ENCODE data around the gene GPR26. TPM values are rescaled to one million over a fixed set of nuclear protein-coding genes. Genes with fewer than 3 reads are reported as not detected.

The GPR26 gene
- polyA plus RNA-seq, 6 donors from 2014 or later: not detected

DNA sequence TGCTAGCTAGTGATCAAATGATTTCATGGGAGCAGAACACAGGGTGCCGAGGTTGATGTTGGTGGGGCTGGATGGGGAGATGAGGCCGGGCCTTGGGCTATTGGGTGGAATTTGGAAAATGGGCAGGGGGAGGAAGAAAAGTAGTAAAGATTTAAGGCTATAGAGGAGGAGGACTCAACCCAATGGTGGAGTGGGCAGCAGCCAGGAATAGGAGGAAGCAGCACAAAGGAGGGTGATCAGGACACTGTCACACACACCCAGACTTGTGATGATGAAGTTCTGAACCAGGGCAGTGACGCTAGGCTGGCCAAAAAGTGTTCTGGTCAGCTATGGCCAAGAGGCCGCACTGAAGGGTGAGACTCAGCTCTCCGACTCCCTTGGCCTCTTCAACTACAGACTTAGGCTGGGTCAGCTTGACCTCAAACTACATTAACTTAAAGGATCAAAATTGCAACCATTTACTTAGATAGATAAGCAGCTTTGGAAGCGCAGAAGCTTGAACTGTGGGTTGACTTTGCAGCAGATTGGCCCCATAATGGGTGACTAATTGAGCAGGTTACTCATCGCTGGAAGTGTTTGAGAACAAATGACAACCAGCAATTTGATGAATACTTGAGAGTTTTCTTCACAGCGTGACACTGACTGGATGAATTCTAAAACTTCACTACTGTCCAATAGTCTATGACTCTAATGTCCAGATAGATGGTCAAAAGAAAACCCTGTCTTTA lies 29.4 kb upstream of the GPR26 start:
- H3K9me3 Mint-ChIP-seq: peaks cover 0 to 6% (median 3%) of the 10 kb centered on the region in 7 donors

DNA sequence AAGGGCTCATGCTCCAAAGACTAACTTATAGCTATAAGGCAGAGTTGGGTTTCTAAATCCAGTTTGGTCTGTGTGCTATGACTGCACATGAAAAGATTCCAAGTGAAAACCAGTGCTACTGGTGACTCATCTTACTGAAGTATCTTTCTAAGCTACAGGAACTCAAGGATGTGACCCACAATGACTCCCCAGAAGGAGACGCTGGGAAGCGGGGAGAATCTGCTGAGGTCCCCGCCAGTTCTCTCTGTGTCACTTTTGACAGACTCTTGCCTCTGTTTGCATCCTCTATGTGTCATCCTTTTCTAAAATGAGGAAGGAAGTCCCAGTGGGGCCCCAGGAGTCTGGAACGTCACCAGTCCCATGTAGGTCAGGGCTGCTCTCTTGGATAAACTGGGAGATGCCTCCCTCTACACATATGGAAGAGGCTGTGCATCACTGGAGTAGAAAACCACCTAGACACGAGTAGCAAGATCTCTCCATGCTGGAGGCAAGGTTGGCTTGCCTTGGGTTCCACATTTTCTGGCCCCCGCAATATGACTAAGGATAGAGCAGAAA lies 28.8 kb upstream of the GPR26 start:
- Mint-ChIP-seq H3K4me3 (no peak overlapping the region), H3K36me3 (no peaks in the 10 kb centered on the region), H3K9me3 (peaks cover 0 to 6% (median 3%) of the 10 kb centered on the region in 7 donors), H3K27me3 (peaks cover 19 to 52% (median 51%) of the 10 kb centered on the region in 3 donors), H3K27ac (no peak overlapping the region), H3K4me1 (no peaks in the 10 kb centered on the region)
- no peak for DNase-seq
- no peak for ATAC-seq (ENCODE audit: low read depth in 2 of 2)

More for the DNA sequence above, 29.4 kb upstream of the GPR26 start:
- H3K36me3 Mint-ChIP-seq: no peaks in the 10 kb centered on the region
- H3K27me3 Mint-ChIP-seq: peaks cover 17 to 53% (median 51%) of the 10 kb centered on the region in 3 donors
- DNase-seq (no peak), ATAC-seq (ENCODE audit: low read depth in 2 of 2) (no peak)
- H3K4me3 Mint-ChIP-seq: no peak overlapping the region
- H3K4me1 Mint-ChIP-seq: no peaks in the 10 kb centered on the region
- H3K27ac Mint-ChIP-seq: peak overlapping the region in 1 of 6 donors; percentile 43

DNA sequence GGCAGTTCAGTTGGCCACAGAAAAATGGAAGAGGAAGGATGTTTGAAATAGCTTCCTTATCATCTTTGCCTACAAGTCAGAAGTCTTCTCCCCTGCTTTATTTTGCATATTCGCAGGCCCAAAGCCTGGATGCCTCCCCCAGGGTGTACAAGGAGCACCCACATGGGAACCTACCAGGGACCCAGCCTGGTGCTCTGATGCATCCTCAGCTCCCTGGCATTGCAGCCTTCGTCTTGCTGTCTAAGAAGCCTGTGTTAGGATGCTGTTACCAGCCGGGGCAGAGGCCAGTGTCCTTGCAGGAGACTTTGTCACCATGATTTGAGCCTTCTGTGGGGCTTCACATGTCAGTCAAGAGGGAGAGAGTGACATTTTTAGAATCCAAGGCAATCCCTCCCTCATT lies 27.0 kb upstream of the GPR26 start:
- H3K4me1 Mint-ChIP-seq: no peaks in the 10 kb centered on the region
- peaks cover 0 to 4% (median 0%) of the 10 kb centered on the region in 7 donors for H3K9me3 Mint-ChIP-seq
- ATAC-seq (ENCODE audit: low read depth in 2 of 2): no peak
- H3K36me3 Mint-ChIP-seq: no peaks in the 10 kb centered on the region
- H3K27ac Mint-ChIP-seq: no peak overlapping the region
- H3K4me3 Mint-ChIP-seq: no peak overlapping the region
- peaks cover 15 to 48% (median 42%) of the 10 kb centered on the region in 3 donors for H3K27me3 Mint-ChIP-seq
- no peak for DNase-seq

DNA sequence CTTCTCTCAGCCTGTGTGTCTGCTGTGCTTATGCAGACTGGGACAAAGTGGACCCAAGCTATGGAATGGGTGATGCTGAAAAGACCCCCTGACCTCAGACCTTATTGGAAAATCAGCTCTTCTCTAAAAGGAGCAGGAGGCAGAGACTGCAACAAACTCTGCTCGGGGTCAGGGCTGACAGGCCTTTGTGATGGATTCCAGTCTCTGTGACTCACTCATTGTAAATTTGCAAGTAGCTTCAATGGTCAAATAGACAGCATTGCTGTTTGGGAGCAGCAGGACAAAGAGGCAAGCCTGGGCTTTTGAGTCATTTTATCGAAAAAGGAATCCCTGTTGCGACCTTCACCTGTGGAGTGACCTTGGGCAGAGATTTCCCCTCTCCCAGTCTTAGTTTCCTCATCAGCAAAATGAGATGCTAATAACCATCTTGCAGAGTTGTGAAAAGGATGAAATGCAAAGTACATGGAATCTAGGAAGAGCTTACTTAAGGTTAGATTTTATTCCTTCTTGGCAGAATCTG lies 26.1 kb upstream of the GPR26 start:
- H3K4me1 Mint-ChIP-seq: no peaks in the 10 kb centered on the region
- no peak for DNase-seq
- no peaks in the 10 kb centered on the region for H3K36me3 Mint-ChIP-seq
- ATAC-seq (ENCODE audit: low read depth in 2 of 2): no peak
- H3K9me3 Mint-ChIP-seq: peaks cover 0 to 4% (median 0%) of the 10 kb centered on the region in 7 donors
- H3K27ac Mint-ChIP-seq: no peak overlapping the region
- peaks cover 15 to 51% (median 49%) of the 10 kb centered on the region in 3 donors for H3K27me3 Mint-ChIP-seq
- no peak overlapping the region for H3K4me3 Mint-ChIP-seq

DNA sequence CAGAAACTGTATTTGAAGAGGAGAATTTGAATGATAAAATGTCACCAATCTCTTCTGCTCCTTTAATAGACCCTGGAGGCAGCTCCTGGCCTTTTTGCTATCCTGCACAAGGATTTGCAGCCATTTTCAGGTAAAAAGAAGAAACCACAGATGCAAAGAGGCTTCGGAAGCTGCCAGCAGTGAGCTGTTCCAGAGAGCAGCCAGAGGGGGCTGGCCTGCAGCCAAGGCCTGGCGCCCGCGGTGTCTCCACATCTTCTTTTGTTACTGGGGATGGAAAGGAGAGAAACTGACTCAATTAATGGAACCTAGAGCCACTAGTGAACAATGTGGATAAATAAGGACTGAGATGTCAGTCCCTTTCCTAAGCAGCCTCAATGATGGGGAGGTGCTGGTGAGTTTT lies 23.9 kb upstream of the GPR26 start:
- DNase-seq: no peak
- H3K4me3 Mint-ChIP-seq: no peak overlapping the region
- peaks cover 28 to 65% (median 52%) of the 10 kb centered on the region in 3 donors for H3K27me3 Mint-ChIP-seq
- no peaks in the 10 kb centered on the region for H3K4me1 Mint-ChIP-seq
- H3K36me3 Mint-ChIP-seq: no peaks in the 10 kb centered on the region
- no peak for ATAC-seq (ENCODE audit: low read depth in 2 of 2)
- peaks cover 0 to 4% (median 0%) of the 10 kb centered on the region in 7 donors for H3K9me3 Mint-ChIP-seq
- no peak overlapping the region for H3K27ac Mint-ChIP-seq

DNA sequence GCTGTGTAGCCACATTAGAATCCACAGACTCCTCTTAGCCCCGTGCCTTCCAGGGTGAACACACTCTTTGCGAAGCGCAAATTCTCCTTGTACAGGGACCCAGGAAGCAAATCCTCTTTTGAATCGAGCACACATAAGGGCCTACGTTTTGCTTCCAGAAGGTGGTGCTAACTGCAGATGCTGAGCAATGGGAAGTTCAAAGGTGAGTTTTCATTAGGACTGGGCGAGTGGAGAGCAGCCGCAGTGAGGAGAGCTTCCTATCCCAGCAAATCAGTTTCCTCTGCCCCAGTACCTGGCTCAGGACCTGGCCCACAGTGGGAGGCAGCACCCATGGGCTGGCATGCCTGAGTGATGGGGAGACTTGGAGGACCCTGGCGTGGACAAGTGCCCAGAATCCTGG lies 23.5 kb upstream of the GPR26 start:
- H3K36me3 Mint-ChIP-seq: no peaks in the 10 kb centered on the region
- no peak for DNase-seq
- no peak for ATAC-seq (ENCODE audit: low read depth in 2 of 2)
- peaks cover 0 to 4% (median 0%) of the 10 kb centered on the region in 7 donors for H3K9me3 Mint-ChIP-seq
- H3K27me3 Mint-ChIP-seq: peaks cover 30 to 68% (median 52%) of the 10 kb centered on the region in 3 donors
- H3K27ac Mint-ChIP-seq: no peak overlapping the region
- H3K4me3 Mint-ChIP-seq: no peak overlapping the region
- no peaks in the 10 kb centered on the region for H3K4me1 Mint-ChIP-seq

DNA sequence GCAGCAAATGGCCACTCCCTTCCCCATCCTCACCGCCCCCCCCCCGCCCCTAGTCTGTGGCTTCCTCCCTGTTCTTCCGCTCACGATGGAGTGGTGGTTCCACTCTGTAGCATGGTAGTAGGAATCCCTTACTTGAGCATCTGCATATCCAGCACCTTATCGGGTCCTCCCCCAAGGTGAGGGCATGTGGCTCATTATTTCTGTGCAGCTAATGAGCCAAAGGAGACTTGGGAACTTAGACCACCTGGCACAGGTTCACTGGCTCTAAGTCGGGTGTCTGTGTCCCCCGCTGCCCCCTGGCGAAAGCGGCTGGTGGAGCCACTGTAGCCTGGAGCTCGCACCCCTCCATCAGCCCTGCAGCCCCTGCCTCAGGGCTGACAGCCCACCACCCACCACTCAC lies 22.8 kb upstream of the GPR26 start:
- H3K9me3 Mint-ChIP-seq: peaks cover 0 to 4% (median 0%) of the 10 kb centered on the region in 7 donors
- H3K36me3 Mint-ChIP-seq: no peaks in the 10 kb centered on the region
- no peaks in the 10 kb centered on the region for H3K4me1 Mint-ChIP-seq
- H3K27me3 Mint-ChIP-seq: peaks cover 26 to 62% (median 54%) of the 10 kb centered on the region in 3 donors
- DNase-seq (no peak), ATAC-seq (ENCODE audit: low read depth in 2 of 2) (no peak)
- no peak overlapping the region for H3K27ac Mint-ChIP-seq
- H3K4me3 Mint-ChIP-seq: no peak overlapping the region

DNA sequence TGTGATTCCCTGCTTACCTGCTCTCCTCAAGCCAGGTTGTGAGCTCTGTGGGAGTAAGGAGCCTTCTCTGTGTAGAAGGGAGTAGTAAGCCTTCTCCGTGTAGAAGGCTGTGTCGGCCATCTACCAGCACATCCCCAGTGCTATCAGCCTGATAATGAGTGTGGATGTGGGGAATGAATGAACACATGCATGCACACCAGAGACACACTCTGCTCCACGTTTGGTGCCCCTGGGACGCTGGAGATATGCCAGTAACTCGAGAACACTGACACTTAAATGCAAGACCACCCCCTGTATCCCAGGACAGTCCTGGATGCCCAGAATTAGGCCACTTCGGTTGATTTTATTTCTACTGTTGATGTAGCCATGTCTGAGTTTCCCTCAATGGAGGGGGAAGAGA lies 21.1 kb upstream of the GPR26 start:
- Mint-ChIP-seq H3K9me3 (peaks cover 0 to 4% (median 0%) of the 10 kb centered on the region in 7 donors), H3K27me3 (peaks cover 34 to 63% (median 49%) of the 10 kb centered on the region in 3 donors), H3K4me1 (no peaks in the 10 kb centered on the region), H3K27ac (no peak overlapping the region), H3K36me3 (no peaks in the 10 kb centered on the region), H3K4me3 (no peak overlapping the region)
- DNase-seq (no peak), ATAC-seq (ENCODE audit: low read depth in 2 of 2) (no peak)

DNA sequence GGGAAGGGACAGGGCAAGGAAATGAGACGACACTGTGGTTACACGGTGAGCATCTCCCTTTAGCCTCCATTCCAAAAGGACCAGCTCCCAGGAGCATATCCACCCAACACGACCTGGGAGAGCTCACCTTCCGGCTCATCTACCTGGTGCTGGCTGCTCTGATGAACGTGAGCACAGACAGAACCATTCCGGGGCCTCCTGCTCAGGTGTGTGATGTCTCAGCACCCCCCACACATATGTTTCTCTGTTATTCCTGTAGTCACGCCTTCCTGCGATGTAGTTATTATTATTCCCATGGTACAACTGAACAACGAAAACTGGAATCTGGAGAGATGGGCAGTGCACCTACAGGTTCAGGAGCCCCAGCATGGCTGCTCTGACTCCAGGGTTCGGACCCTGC lies 20.5 kb upstream of the GPR26 start:
- H3K36me3 Mint-ChIP-seq: no peaks in the 10 kb centered on the region
- H3K27ac Mint-ChIP-seq: no peak overlapping the region
- H3K27me3 Mint-ChIP-seq: peaks cover 29 to 57% (median 43%) of the 10 kb centered on the region in 3 donors
- no peaks in the 10 kb centered on the region for H3K4me1 Mint-ChIP-seq
- H3K9me3 Mint-ChIP-seq: peaks cover 0 to 4% (median 0%) of the 10 kb centered on the region in 7 donors
- H3K4me3 Mint-ChIP-seq: no peak overlapping the region
- ATAC-seq (ENCODE audit: low read depth in 2 of 2) (no peak), DNase-seq (no peak)

DNA sequence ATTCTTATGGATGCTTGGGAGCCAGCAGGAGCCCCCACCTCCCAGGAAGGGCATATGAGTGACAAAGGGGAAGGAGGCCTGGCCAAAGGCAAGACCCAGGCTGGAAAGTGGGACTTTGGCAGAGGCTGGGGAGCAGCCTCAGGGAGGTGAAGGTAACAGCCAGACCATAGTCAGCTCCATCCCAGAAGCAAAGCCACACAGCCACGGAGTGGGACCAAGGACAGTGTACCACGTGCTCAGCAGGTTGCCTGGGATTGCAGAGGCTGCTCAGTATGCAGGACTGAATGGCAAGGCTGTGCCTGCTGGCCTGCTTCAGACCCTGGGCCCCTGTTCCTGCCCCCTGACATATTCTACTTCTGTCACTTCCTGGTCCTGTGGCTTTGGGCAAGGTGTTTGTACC lies 17.6 kb upstream of the GPR26 start:
- H3K27ac Mint-ChIP-seq: no peak overlapping the region
- H3K4me1 Mint-ChIP-seq: no peaks in the 10 kb centered on the region
- no peak overlapping the region for H3K4me3 Mint-ChIP-seq
- H3K36me3 Mint-ChIP-seq: no peaks in the 10 kb centered on the region
- ATAC-seq (ENCODE audit: low read depth in 2 of 2) (no peak), DNase-seq (no peak)
- H3K27me3 Mint-ChIP-seq: peaks cover 25 to 55% (median 47%) of the 10 kb centered on the region in 3 donors
- H3K9me3 Mint-ChIP-seq: peaks cover 0 to 3% (median 0%) of the 10 kb centered on the region in 7 donors

DNA sequence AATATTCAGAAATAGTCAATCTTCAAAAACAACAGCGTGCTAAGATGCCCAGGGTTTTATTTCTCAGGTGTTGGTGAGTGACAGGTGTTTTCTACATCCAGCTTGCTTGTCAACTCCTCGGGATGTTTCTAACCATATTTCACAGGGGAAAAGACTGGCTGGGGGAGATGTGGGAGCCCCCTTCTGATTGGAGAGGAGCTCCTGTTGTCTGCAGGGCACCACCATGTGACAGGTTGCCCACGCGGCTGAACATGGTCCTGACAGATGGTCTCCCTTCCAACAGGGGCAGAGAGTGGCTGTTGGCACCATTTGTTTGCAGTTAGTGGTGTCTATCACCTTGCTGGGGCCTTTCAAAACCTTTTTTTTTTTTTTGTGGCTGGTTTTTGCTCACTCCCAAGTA lies 16.5 kb upstream of the GPR26 start:
- DNase-seq (no peak), ATAC-seq (ENCODE audit: low read depth in 2 of 2) (no peak)
- H3K4me3 Mint-ChIP-seq: no peak overlapping the region
- H3K9me3 Mint-ChIP-seq: peaks cover 0 to 3% (median 0%) of the 10 kb centered on the region in 7 donors
- H3K4me1 Mint-ChIP-seq: no peaks in the 10 kb centered on the region
- H3K27me3 Mint-ChIP-seq: peaks cover 25 to 47% (median 39%) of the 10 kb centered on the region in 3 donors
- H3K27ac Mint-ChIP-seq: no peak overlapping the region
- H3K36me3 Mint-ChIP-seq: no peaks in the 10 kb centered on the region

DNA sequence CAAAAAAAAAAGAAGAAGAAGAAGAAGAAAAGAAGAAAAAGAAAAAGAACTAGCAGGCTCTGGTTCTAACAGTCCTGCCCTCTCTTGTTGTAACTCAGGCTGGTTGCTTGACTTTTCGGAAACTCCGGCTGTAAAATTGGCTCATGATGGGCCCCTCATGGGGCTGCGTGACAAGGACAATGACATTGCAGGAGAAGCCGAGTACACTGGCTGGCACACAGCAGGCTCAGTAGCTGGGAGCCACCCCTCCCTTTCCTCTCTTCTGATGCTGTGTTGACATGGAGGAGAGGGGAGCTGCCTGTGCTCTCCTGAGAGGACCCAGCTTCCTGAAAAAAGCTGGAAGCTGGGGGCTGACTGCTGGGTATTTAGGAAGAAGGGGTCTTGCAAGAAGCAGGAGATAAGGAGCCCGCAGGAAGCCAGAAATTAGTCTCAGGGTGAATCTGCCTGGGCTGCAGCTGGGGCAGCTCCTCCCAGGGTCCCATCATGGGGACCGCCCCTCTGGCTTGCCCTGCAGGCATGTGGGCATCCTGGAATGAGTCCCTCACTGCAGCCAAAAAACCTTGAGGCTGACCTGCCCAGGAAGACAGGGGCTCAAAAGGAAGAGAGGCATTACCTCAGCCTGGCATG lies 14.6 kb upstream of the GPR26 start:
- H3K27ac Mint-ChIP-seq: no peak overlapping the region
- peaks cover 0 to 3% (median 0%) of the 10 kb centered on the region in 7 donors for H3K9me3 Mint-ChIP-seq
- H3K36me3 Mint-ChIP-seq: no peaks in the 10 kb centered on the region
- no peak overlapping the region for H3K4me3 Mint-ChIP-seq
- ATAC-seq (ENCODE audit: low read depth in 2 of 2) (no peak), DNase-seq (no peak)
- no peaks in the 10 kb centered on the region for H3K4me1 Mint-ChIP-seq
- H3K27me3 Mint-ChIP-seq: peaks cover 19 to 32% (median 20%) of the 10 kb centered on the region in 3 donors

DNA sequence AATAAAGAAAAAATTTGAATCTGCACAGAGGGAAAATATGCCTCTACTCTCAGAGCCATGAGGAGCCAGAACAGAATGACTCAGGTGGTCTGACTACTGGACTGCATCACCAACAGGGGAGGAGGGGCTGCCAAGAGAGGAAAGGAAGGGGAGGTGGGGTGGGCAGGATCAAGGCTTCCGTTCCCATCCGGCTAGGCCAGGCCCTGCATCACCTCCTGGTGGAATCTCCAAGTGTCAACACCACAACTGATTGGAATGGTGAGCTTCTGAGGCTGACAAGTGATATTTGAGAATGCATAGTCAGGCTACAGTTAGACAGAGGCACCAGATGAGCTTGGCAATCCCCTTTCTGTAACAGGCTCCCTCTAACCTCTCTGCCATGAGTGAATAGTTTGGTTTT lies 10.4 kb upstream of the GPR26 start:
- Mint-ChIP-seq H3K27ac (no peak overlapping the region), H3K9me3 (peaks cover 0 to 3% (median 0%) of the 10 kb centered on the region in 7 donors), H3K4me1 (no peaks in the 10 kb centered on the region), H3K4me3 (no peak overlapping the region), H3K36me3 (no peaks in the 10 kb centered on the region), H3K27me3 (peaks cover 0 to 14% (median 8%) of the 10 kb centered on the region in 3 donors)
- no peak for DNase-seq
- ATAC-seq (ENCODE audit: low read depth in 2 of 2): no peak
